Left hindlimb (tissue), 1 donor: ENCODE results near the gene ARHGAP24.
"Not testable (repeated sequence)": the region's sequence is repeated elsewhere in the genome, so short reads cannot be mapped to it uniquely, and the experiment has no call there.

Source experiments
- DNase-seq: peaks from one replicate; pipeline ENCODE4 v3.0.0-alpha.2; 2018

ARHGAP24 gene

GRCh38 chr4:85867271-85867670, 392.3 kb downstream of the ARHGAP24 start:
- DNase-seq: no peak

- DNase-seq: no peak
Measured at GRCh38 chr4:85869181-85869580, 394.2 kb downstream of the ARHGAP24 start.

- DNase-seq: no peak
Measured at GRCh38 chr4:85870298-85871083, 395.5 kb downstream of the ARHGAP24 start.

GRCh38 chr4:85873566-85873965, 398.6 kb downstream of the ARHGAP24 start:
- no peak for DNase-seq

- DNase-seq: no peak
Measured at GRCh38 chr4:85879518-85879917, 404.6 kb downstream of the ARHGAP24 start.

GRCh38 chr4:85883180-85883579, 408.2 kb downstream of the ARHGAP24 start:
- no peak for DNase-seq

GRCh38 chr4:85884251-85884650, 409.3 kb downstream of the ARHGAP24 start:
- DNase-seq: no peak

- no peak for DNase-seq
Measured at GRCh38 chr4:85886665-85887064, 411.7 kb downstream of the ARHGAP24 start.

GRCh38 chr4:85889314-85889713, 414.4 kb downstream of the ARHGAP24 start:
- no peak for DNase-seq

- DNase-seq: no peak
Measured at GRCh38 chr4:85895755-85896154, 420.8 kb downstream of the ARHGAP24 start.

- DNase-seq: no peak
Measured at GRCh38 chr4:85898231-85898630, 423.3 kb downstream of the ARHGAP24 start.

GRCh38 chr4:85901500-85901899, 426.6 kb downstream of the ARHGAP24 start:
- DNase-seq: no peak

- DNase-seq: not testable (repeated sequence)
Measured at GRCh38 chr4:85902647-85903046, 427.7 kb downstream of the ARHGAP24 start.

GRCh38 chr4:85905761-85906160, 430.8 kb downstream of the ARHGAP24 start:
- DNase-seq: no peak

GRCh38 chr4:85907001-85907400, 432.1 kb downstream of the ARHGAP24 start:
- no peak for DNase-seq

GRCh38 chr4:85909851-85910250, 434.9 kb downstream of the ARHGAP24 start:
- peak; percentile 29 for DNase-seq

GRCh38 chr4:85910985-85911384, 436.0 kb downstream of the ARHGAP24 start:
- no peak for DNase-seq

- no peak for DNase-seq
Measured at GRCh38 chr4:85913931-85914694, 439.2 kb downstream of the ARHGAP24 start.

GRCh38 chr4:85915570-85915969, 440.6 kb downstream of the ARHGAP24 start:
- not testable (repeated sequence) for DNase-seq

GRCh38 chr4:85919200-85919887, 444.4 kb downstream of the ARHGAP24 start:
- DNase-seq: no peak

- no peak for DNase-seq
Measured at GRCh38 chr4:85925071-85925470, 450.1 kb downstream of the ARHGAP24 start.

GRCh38 chr4:85928775-85929591, 454.0 kb downstream of the ARHGAP24 start:
- DNase-seq: no peak
